Measurements from ENCODE around the gene NNAT.
A peak's percentile ranks its signal among the peaks of the same experiment; 100 is the strongest.

Gene NNAT

DNA sequence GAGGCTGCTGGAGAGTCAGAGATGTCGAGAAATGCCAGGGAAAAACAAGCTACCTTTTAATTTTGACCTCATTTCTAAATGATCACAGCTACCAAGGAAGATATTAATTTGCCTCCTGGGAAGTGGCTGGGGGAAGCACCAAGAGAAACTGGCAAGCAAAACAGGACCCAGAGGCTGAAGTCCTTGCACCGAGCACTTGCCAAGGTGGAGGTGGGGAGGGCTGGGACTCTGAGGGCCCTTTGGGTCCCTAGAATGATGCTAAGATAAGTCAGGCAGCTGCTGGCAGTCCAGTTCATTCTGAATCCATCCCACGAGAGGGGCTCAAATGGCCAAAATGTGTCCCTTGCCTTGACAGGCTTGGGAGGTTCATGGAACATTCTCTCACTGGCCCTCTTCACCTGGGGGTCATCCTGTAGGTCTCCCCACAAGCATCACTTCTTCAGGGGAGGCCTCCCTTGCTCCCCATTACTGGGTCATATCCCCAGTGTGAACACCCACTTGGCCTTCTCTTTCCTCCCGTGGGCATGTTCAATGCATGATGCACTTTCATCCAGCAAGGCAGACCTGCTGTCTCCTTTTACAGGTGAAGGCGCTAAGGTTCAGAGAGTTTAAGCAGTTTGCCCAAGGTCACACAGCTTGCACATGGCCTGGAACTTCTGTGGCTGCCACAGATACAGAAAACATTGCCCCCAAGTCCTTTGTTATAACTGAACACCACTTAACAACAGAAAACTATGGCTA, 45.7 kb downstream of the NNAT start:
- no peak overlapping the region for H3K4me3 ChIP-seq (ENCODE audit: control insufficient read depth in 1 of 7, extremely low read depth in 1 of 7, insufficient read depth in 4 of 7, low read depth in 2 of 7, low read length in 6 of 7)
- H3K9me3 ChIP-seq (ENCODE audit: control extremely low read depth in 1 of 5, control insufficient read depth in 4 of 5, insufficient read depth in 2 of 5, low read depth in 1 of 5, low read length in 4 of 5) = peaks cover 0 to 3% (median 0%) of the 10 kb centered on the region in 5 experiments
- DNase-seq = no peak
- H3K36me3 ChIP-seq (ENCODE audit: control insufficient read depth in 4 of 4, insufficient read depth in 4 of 4, low read length in 3 of 4) = no peaks in the 10 kb centered on the region
- ChIA-PET CTCF (interaction anchor here (0.6 to 6.7 kb wide), 6 partner anchors 10 to 426 kb away, joined by 3 to 64 read pairs (median 3); no protein-coding TSS in a partner anchor), POLR2A (interaction anchor here (1.2 kb wide), 1 partner anchor 34 kb away, joined by 4 read pairs; no protein-coding TSS in a partner anchor)
- H3K4me1 ChIP-seq (ENCODE audit: control extremely low read depth in 1 of 4, control insufficient read depth in 4 of 4, insufficient read depth in 4 of 4, low read length in 3 of 4) = peaks cover 0 to 18% (median 17%) of the 10 kb centered on the region in 4 experiments
- H3K27me3 ChIP-seq (replicated peaks in 2 of 5; ENCODE audit: control insufficient read depth in 4 of 5, insufficient read depth in 5 of 5, low read length in 4 of 5) = peaks cover 1 to 63% (median 8%) of the 10 kb centered on the region in 5 experiments
- WGBS (ENCODE audit: insufficient coverage) = 83% methylated on average over 2 of the region's 5 CpGs
- H3K27ac ChIP-seq (ENCODE audit: insufficient read depth in 1 of 2, low read depth in 1 of 2, low read length in 2 of 2, poor library complexity in 1 of 2, severe bottlenecking in 2 of 2) = no peak overlapping the region

GRCh38 chr20:37567331-37567665, 46.2 kb downstream of the NNAT start:
- CTCF ChIA-PET = interaction anchor here (1.0 to 6.7 kb wide), 5 partner anchors 10 to 426 kb away, joined by 3 to 64 read pairs (median 3); no protein-coding TSS in a partner anchor
- Histone ChIP-seq H3K36me3 (ENCODE audit: control insufficient read depth in 4 of 4, insufficient read depth in 4 of 4, low read length in 3 of 4) (no peaks in the 10 kb centered on the region), H3K4me1 (ENCODE audit: control extremely low read depth in 1 of 4, control insufficient read depth in 4 of 4, insufficient read depth in 4 of 4, low read length in 3 of 4) (peaks cover 0 to 18% (median 17%) of the 10 kb centered on the region in 4 experiments), H3K9me3 (ENCODE audit: control extremely low read depth in 1 of 5, control insufficient read depth in 4 of 5, insufficient read depth in 2 of 5, low read depth in 1 of 5, low read length in 4 of 5) (peaks cover 0 to 3% (median 0%) of the 10 kb centered on the region in 5 experiments), H3K27ac (ENCODE audit: insufficient read depth in 1 of 2, low read depth in 1 of 2, low read length in 2 of 2, poor library complexity in 1 of 2, severe bottlenecking in 2 of 2) (no peak overlapping the region), H3K27me3 (replicated peaks in 2 of 5; ENCODE audit: control insufficient read depth in 4 of 5, insufficient read depth in 5 of 5, low read length in 4 of 5) (peaks cover 0 to 64% (median 8%) of the 10 kb centered on the region in 5 experiments), H3K4me3 (ENCODE audit: control insufficient read depth in 1 of 7, extremely low read depth in 1 of 7, insufficient read depth in 4 of 7, low read depth in 2 of 7, low read length in 6 of 7) (no peak overlapping the region)
- no peak for DNase-seq
- POLR2A ChIA-PET = interaction anchor here (1.2 kb wide), 1 partner anchor 34 kb away, joined by 4 read pairs; no protein-coding TSS in a partner anchor
- WGBS (ENCODE audit: insufficient coverage) = 34% methylated on average over 5 of the region's 7 CpGs

- Histone ChIP-seq H3K4me1 (ENCODE audit: control extremely low read depth in 1 of 4, control insufficient read depth in 4 of 4, insufficient read depth in 4 of 4, low read length in 3 of 4) (peaks cover 0 to 18% (median 17%) of the 10 kb centered on the region in 4 experiments), H3K9me3 (ENCODE audit: control extremely low read depth in 1 of 5, control insufficient read depth in 4 of 5, insufficient read depth in 2 of 5, low read depth in 1 of 5, low read length in 4 of 5) (peaks cover 0 to 3% (median 0%) of the 10 kb centered on the region in 5 experiments), H3K36me3 (ENCODE audit: control insufficient read depth in 4 of 4, insufficient read depth in 4 of 4, low read length in 3 of 4) (no peaks in the 10 kb centered on the region), H3K27ac (ENCODE audit: insufficient read depth in 1 of 2, low read depth in 1 of 2, low read length in 2 of 2, poor library complexity in 1 of 2, severe bottlenecking in 2 of 2) (no peak overlapping the region), H3K27me3 (replicated peaks in 2 of 5; ENCODE audit: control insufficient read depth in 4 of 5, insufficient read depth in 5 of 5, low read length in 4 of 5) (peaks cover 0 to 59% (median 8%) of the 10 kb centered on the region in 5 experiments), H3K4me3 (ENCODE audit: control insufficient read depth in 1 of 7, extremely low read depth in 1 of 7, insufficient read depth in 4 of 7, low read depth in 2 of 7, low read length in 6 of 7) (peak overlapping the region in 1 of 7 experiments; percentile 12)
- peak; percentile 24 to 79 (median 71) for DNase-seq
- 19% methylated on average over 3 of the region's 13 CpGs for WGBS (ENCODE audit: insufficient coverage)
- ChIA-PET CTCF (interaction anchor here (1.0 to 6.7 kb wide), 4 partner anchors 13 to 425 kb away, joined by 3 to 64 read pairs (median 3); no protein-coding TSS in a partner anchor), POLR2A (no interaction called here)
These were observed 46.9 kb downstream of the NNAT start for GRCh38 chr20:37567671-37568588.

DNA sequence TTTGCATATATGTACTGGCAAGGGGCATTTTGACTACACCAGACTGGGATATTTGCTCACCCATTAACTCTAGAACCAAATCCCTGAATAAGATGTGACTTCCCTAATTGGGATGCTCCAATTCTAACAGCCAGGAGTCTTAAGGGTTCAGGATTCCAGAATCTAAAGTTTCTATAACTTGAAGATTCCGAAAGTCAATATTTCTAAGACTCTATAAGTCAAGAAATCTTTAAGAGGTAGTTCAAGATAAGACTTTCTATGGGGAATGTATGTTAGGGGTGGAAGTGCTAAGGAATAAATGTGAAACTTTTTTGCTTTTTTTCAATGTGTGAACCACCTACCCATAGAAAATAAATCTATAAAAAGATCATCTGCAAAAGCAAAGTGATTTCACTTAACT, 49.4 kb downstream of the NNAT start:
- POLR2A ChIA-PET = no interaction called here
- H3K27me3 ChIP-seq (replicated peaks in 2 of 5; ENCODE audit: control insufficient read depth in 4 of 5, insufficient read depth in 5 of 5, low read length in 4 of 5) = peaks cover 0 to 34% (median 6%) of the 10 kb centered on the region in 5 experiments
- no CpG with 5 or more reads among the region's 1 CpG for WGBS (ENCODE audit: insufficient coverage)

GRCh38 chr20:37571033-37571432, 50.0 kb downstream of the NNAT start:
- no peak for DNase-seq
- POLR2A ChIA-PET = no interaction called here
- Histone ChIP-seq H3K4me1 (ENCODE audit: control extremely low read depth in 1 of 4, control insufficient read depth in 4 of 4, insufficient read depth in 4 of 4, low read length in 3 of 4) (peaks cover 4 to 23% (median 21%) of the 10 kb centered on the region in 4 experiments), H3K36me3 (ENCODE audit: control insufficient read depth in 4 of 4, insufficient read depth in 4 of 4, low read length in 3 of 4) (no peaks in the 10 kb centered on the region), H3K27me3 (replicated peaks in 2 of 5; ENCODE audit: control insufficient read depth in 4 of 5, insufficient read depth in 5 of 5, low read length in 4 of 5) (peaks cover 0 to 30% (median 6%) of the 10 kb centered on the region in 5 experiments), H3K27ac (ENCODE audit: insufficient read depth in 1 of 2, low read depth in 1 of 2, low read length in 2 of 2, poor library complexity in 1 of 2, severe bottlenecking in 2 of 2) (no peak overlapping the region), H3K9me3 (ENCODE audit: control extremely low read depth in 1 of 5, control insufficient read depth in 4 of 5, insufficient read depth in 2 of 5, low read depth in 1 of 5, low read length in 4 of 5) (peaks cover 0 to 3% (median 0%) of the 10 kb centered on the region in 5 experiments), H3K4me3 (ENCODE audit: control insufficient read depth in 1 of 7, extremely low read depth in 1 of 7, insufficient read depth in 4 of 7, low read depth in 2 of 7, low read length in 6 of 7) (no peak overlapping the region)
- 82% methylated on average over 5 of the region's 6 CpGs for WGBS (ENCODE audit: insufficient coverage)
- CTCF ChIA-PET = no interaction called here

More for the DNA sequence above, 49.4 kb downstream of the NNAT start:
- Histone ChIP-seq H3K4me3 (ENCODE audit: control insufficient read depth in 1 of 7, extremely low read depth in 1 of 7, insufficient read depth in 4 of 7, low read depth in 2 of 7, low read length in 6 of 7) (no peak overlapping the region), H3K36me3 (ENCODE audit: control insufficient read depth in 4 of 4, insufficient read depth in 4 of 4, low read length in 3 of 4) (no peaks in the 10 kb centered on the region), H3K9me3 (ENCODE audit: control extremely low read depth in 1 of 5, control insufficient read depth in 4 of 5, insufficient read depth in 2 of 5, low read depth in 1 of 5, low read length in 4 of 5) (peaks cover 0 to 3% (median 0%) of the 10 kb centered on the region in 5 experiments), H3K27ac (ENCODE audit: insufficient read depth in 1 of 2, low read depth in 1 of 2, low read length in 2 of 2, poor library complexity in 1 of 2, severe bottlenecking in 2 of 2) (no peak overlapping the region), H3K4me1 (ENCODE audit: control extremely low read depth in 1 of 4, control insufficient read depth in 4 of 4, insufficient read depth in 4 of 4, low read length in 3 of 4) (peaks cover 0 to 17% (median 17%) of the 10 kb centered on the region in 4 experiments)
- CTCF ChIA-PET = no interaction called here
- DNase-seq = no peak
